Vagina (tissue), 2 donors: Measurements from ENCODE around the gene BET1.

Experiments
- CTCF ChIP-seq, 3 experiments: fragments of 450-650 bp in 2 of 3; fragments of 200-600 bp in 1 of 3; sonication (generic) in 1 of 3; IDR thresholded peaks; one replicate each; pipeline ENCODE4 v1.5.1; 2017 to 2019; ENCODE audit warnings: antibody characterized with exemption in 3 of 3, mild to moderate bottlenecking in 2 of 3, moderate library complexity in 2 of 3
- POLR2A ChIP-seq, 2 donors: fragments of 450-650 bp; IDR thresholded peaks; one replicate each; pipeline ENCODE4 v1.6.1; 2017; ENCODE audit warnings: antibody characterized with exemption in 2 of 2, mild to moderate bottlenecking in 2 of 2, moderate library complexity in 2 of 2
- POLR2AphosphoS5 ChIP-seq, 2 donors: sonication (generic); formaldehyde crosslinking; IDR thresholded peaks; one replicate each; pipeline ENCODE4 v1.9.0; 2017; ENCODE audit warnings: antibody characterized with exemption in 2 of 2, mild to moderate bottlenecking in 2 of 2, low read depth in 1 of 2; ENCODE audit not compliant: insufficient read depth in 1 of 2

GRCh38 chr7:93943816-93944540 is 60.2 kb downstream of the BET1 start:
- TF ChIP-seq CTCF (IDR thresholded peaks at IDR 0.05) (no peak), POLR2AphosphoS5 (IDR thresholded peaks at IDR 0.05; ENCODE audit: insufficient read depth in 1 of 2, low read depth in 1 of 2) (no peak), POLR2A (IDR thresholded peaks at IDR 0.05) (no peak)
